Cerebellar nuclear complex (tissue), 1 donor: ENCODE measurements around the gene RELA.
"Not testable (repeated sequence)": the region's sequence is repeated elsewhere in the genome, so short reads cannot be mapped to it uniquely, and the experiment has no call there.

ENCODE experiments used
- DNase-seq, 2 experiments: peaks; one replicate each; lab custom pipeline; 2025; lab: John Stamatoyannopoulos, UW

The RELA gene

DNA sequence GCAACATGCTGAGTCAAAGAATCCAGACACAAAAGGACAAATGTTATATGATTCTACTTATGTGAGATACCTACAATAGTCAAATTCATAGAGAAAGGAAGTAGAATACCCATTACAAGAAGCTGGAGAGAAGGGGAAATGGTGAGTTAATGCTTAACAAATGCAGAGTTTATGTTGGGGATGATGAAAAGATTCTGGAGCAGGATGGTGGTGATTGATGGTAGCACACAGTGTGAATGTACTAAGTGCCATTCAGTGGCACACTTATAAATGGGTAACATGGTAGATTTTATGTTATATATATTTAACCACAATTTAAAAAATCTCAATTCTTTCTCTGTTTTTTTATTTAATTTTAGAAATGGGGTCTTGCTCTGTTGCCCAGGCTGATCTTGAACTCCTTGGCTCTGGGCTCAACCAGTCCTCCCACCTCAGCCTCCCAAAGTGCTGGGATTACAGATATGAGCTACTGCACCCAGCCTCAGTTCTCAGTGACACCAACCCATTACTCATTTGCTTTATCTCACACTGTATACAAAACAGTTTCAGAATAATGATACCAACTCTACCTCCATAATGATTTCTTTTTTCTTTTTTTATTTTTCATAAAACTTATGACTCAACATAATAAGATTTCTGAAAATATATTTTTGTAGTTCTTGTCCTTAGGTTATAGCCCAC lies 9.6 kb upstream of the RELA start:
- no peak for DNase-seq

DNA sequence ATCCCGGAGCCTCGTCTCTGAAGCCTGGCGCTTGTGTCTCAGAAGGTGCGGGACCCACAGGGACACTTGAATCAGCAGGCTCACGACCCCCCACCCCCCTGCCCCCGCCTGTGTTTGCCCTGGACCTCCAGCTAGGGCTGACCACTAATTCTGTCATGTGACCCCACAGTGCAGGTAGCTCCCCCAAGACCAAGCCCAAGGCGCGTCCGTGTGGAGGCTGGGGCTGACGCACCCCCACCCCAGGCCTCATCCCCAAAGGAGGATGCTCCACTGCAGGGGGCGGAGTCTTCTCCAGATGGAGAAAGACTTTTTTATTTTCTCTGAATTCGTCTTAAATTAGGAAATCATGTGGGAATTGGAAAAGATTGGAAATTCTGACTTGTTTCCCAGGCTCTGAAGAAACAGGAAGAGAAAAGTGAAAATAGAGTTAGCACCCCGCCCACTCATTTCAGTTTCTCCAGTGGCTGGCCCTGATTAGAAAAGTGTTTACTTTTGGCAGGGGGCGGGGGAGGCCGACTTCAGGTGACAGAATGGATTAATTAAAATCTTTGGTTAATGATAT lies 1.0 kb upstream of the RELA start:
- DNase-seq = no peak

DNA sequence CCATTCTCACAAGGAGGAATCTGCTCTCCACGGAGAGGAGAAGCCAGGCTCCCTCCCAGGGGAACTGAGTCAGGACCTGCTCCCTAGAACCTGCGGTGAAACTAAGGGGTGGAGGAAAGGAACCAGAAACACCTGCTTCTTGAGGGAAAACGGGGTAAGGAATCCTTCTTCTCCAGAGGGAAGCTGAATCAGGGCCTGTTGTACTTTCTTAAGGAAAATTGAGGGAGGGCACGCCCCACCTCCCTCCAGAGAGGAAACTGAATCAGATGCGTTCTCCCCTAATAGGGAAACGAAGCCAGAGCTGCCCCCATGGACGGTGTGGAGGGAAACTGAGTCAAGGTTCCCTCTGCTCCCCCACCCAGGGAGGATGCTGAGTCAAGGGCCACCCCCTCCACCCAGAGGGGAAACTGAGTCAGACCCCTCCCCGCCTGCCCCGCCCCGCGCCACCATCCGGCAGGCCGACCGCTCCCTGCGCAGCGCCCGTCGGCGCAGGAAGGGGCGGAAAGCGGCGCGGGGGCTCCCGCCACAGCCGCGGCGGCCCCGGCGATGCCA lies 393 bp downstream of the RELA start:
- no peak for DNase-seq

DNA sequence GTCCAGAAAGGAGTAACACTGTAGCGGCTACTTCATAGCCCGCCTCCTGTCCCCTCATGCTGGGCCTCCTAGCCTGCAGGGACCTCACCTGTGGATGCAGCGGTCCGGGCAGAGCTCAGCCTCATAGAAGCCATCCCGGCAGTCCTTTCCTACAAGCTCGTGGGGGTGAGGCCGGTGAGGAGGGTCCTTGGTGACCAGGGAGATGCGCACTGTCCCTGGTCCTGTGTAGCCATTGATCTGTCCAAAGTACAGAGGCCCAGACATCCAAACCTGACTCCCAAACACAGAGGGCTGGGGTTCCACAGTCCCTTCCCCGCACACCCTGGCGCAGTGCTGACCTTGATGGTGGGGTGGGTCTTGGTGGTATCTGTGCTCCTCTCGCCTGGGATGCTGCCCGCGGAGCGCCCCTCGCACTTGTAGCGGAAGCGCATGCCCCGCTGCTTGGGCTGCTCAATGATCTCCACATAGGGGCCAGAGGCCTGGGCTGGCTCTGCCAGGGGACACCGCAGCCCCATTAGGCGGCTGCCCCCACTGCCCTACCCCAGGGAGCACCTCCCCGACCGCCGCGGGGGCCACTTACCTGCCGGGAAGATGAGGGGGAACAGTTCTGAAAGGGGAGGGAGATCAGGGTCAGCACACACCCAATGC lies 993 bp downstream of the RELA start:
- DNase-seq = no peak

DNA sequence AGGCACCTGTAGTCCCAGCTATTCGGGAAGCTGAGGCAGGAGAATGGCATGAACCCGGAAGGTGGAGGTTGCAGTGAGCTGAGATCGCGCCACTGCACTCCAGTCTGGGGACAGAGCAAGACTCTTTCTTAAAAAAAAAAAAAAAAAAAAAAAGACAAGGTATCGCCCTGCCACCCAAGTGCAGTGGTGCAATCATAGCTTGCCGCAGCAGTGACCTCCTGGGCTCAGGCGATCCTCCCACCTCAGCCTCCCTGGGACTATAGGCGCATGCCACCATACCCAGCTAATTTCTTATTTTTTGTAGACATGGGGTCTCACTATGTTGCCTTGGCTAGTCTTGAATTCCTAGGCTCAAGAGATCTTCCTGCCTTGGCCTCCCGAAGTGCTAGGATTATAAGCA lies 1.8 kb downstream of the RELA start:
- DNase-seq = not testable (repeated sequence)

DNA sequence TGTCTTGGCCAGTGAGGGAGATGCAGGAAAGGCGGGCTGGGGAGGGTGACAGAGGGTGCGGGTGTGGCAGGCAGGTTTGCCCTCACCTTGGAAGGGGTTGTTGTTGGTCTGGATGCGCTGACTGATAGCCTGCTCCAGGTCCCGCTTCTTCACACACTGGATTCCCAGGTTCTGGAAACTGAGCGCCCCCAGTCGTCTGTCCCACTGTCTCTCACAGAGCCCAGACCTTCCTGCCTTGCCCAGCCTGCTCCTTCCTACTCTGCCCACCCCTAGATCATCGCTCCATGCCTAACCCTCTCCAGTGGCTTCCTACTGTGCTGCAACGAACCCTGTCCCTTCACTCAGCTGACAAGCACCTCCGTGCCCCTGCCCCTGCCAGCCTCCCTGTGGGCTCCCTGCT lies 2.7 kb downstream of the RELA start:
- DNase-seq = no peak

DNA sequence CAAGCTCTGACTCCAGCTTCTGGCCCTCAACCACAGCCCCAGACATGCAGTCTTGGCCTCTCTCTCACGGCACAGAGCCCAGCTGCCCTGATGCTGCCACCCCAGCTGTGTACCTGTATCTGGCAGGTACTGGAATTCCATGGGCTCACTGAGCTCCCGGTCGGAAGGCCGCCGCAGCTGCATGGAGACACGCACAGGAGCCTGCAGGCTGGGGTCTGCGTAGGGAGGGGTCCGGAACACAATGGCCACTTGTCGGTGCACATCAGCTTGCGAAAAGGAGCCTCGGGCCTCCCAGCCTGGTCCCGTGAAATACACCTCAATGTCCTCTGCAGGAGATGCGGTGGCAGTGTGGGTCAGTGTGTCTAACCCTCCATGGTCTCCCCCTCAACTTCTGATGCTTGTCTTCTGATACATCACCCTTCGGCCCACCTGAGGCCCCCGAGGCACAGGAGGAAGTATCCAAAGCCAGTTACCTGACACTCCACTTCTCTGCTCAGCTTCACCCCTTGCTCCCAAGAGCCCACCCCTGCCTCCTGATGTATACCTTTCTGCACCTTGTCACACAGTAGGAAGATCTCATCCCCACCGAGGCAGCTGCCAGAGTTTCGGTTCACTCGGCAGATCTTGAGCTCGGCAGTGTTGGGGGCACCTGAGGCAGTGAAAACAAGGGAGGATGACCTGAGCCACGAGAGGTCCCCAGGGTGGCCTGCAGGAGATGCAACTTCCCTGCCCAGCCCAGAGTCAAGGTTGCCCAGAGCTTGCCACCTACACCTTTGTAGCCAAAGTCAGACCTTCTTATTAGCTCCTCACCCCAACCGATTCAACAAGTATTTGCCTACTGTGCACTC lies 4.3 kb downstream of the RELA start:
- DNase-seq = no peak

DNA sequence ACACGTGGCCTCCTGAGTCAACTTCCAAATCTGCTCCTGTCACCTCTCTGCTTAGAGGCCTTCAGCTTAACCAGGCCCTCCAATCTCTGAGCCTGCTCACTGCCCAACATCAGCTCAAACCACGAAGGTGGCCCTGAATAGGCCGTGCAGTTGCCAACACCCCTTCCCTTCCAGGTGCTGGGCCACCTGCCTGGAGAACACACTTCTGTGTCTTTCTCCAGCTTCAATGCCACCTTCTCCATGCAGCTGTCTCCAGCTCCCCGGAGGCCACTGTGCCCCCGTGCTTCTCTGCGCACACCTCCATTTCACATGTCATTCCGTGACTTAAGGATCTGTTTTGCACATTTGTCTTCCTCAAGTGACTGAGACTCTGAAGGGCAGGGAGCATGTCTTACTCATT lies 5.3 kb downstream of the RELA start:
- no peak for DNase-seq

DNA sequence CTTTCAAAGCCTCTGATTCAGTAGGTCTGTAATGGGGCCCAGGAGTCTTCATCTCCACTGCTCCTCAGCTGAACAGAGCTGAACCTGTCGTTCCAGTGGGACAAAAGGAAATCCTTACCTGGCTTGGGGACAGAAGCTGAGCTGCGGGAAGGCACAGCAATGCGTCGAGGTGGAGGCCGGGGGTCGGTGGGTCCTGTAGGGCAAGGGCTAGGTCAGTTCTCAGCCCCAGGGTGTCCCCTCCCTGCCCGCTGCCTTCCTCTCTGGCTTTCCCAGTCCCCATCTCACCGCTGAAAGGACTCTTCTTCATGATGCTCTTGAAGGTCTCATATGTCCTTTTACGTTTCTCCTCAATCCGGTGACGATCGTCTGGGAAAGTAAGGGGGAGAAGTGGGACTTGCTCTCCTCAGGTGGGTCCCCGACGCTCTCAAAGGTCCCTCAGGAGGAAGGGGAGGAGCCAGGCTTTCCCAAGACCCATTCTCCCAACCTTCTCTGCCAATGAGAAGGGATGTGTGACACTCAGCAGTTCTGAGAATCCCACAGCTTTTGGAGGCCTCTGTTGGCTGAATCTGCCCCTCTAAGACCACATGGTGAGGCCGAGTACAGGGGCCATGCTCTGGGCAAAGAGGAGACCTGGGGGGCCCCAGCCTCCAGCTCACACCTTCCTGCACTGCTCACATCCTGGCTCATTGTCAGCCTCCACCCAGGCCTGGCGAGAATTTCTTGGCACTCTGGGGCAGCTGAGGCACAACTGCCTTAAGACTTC lies 7.0 kb downstream of the RELA start:
- no peak for DNase-seq

DNA sequence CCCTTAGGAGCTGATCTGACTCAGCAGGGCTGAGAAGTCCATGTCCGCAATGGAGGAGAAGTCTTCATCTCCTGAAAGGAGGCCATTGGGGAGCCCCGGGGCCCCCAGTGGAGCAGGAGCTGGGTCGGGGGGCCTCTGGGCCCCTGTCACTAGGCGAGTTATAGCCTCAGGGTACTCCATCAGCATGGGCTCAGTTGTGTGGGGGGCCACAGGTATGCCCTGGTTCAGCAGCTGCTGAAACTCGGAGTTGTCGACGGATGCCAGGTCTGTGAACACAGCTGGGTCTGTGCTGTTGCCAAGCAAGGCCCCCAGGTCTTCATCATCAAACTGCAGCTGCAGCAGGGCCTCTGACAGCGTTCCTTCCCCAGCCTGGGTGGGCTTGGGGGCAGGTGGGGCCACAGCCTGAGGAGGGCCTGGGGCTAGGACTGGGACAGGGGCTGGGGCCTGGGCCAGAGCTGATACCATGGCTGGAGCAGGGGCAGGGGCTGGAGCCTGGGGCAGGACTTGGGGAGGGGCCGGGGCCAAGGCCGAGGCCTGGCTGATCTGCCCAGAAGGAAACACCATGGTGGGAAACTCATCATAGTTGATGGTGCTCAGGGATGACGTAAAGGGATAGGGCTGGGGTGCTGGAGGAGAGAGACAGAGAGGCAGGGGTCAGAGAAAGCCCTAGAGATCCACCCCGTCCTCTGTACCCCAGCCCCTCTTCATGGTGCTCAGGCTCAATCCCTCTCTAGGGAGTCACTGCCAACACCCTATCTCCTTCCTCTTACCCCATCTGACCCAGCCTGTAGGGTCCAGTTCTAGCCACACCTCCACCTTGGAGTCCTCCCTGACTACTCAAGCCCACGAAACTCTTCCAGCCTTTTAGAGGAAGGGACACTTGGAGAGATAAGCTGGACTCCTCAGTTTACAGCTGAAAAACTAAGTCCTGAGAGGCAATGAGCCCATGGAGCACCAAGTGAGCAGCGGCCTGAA lies 8.1 kb downstream of the RELA start:
- DNase-seq = no peak

DNA sequence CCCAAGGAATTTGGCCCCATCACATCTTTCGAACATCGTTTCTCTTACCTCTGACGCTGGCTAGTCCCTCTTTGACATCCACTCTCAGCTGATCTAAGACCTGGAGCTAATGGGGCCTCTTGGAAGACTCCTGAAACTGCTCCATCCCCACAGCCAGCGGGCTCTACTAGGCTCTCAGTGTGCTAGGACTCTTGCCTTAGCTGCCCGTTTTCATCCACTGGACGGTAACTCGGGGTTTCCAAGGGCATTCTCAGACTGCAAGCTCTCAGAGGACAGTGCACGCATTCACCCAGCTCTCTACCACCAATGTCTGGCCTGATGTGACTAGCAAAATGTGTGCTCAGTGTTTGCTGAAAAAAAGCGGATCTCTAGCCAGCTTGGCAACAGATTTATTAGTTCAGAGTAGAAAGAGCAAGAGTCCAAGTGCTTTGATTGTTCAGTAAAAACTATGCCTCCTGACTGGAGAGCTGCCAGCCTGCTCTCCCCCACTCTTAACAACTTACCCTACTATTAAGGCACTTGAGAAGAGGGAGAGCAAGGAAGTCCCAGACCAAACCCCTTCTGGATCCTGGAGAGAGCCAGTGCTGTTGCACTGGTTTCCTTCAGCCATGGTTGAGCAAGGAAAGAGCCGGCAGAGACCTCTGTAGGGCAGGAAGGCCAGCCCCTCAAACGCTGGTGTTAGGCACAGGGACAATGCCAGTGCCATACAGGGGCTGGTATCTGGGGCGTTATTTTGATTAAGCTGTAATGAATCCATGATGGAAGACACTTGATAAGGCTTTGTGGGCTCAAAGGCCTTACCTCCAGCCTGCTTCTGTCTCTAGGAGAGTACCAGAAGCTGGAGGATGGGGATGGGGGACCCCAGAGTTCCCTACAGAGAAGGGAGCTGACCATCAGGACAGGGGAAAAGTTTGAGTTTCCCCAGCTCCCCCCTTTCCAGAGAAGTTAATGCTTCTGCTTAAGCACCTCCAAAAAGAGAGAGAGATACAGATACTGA lies 9.2 kb downstream of the RELA start:
- no peak for DNase-seq

DNA sequence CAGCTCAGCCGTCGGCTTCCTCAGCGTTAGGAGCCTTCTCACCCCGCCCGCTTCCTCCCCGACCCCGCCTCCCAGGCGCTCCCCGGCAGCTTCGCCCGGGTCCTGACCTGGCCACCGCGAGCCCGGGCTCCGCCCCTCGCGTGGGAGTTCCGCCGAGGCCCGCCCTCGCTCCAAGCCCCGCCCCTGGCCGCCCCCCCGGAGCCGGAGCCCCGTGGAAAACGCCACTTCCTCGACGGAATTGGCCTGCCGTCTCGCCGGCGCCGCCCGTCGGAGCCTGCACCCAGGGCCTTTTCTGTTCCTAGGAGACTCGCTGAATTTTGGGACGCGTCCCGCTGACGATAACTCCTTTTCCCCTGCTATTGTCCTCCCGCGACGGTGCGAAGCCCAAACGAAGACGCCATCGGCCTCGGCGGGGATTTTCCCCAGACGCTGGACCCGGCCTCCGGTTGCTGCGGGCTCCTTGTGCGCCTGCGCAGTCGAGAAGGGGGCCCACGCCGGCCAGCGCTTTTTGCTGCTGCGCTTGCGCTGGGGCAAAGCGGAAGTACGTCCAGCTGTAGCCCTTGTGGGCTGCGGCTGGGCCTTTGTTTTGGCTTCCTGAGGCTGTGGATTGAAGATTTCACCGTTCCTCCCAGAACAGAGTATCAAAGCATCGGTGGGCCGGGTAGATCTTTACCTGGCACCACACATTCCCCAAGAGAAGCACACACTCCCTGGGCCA lies 10.0 kb downstream of the RELA start:
- no peak for DNase-seq

DNA sequence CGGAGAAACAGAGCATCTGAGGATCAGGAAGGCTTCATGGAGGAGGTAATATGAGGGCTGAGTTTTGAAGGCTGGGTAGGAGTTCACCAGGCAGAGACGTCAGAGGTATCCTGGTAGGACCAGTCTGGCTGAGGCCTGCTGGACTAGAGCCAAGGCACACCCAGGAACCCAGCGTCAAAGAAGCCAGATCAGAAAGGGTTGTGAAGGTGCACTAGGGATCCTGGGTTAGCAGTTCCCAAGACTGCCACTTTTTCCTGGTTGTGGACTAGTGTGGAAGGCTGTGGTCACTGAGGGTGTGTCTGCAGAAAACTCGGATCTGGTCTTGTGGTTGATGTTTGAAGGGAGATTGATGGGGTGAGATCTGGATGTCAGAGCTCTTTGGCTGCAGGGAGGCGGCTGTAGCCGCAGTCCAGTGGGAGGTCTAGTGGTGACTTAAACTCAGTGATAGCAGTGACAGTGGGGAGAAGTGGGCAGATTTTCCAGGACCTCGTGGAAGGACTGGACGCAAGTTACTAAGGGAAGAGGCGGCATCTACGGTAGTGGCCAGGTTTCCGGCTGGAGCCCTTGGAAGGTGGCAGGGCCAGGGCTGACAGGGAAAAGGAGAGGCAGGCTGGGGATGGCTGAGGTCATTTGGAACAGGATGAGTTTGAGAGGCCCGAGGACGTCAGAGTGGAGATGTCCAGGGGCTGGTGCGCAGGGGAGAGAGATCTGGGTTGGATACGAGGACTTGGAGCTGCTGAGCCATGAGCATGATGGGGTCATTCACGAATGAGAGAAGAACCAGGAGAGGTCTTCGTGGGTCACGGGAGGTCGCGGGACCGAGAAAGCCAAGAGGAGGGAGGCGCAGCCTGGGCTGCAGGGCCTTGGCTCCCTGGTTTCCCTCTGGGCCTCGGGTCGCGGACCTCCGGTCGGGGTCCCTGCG lies 10.9 kb downstream of the RELA start:
- DNase-seq = no peak

DNA sequence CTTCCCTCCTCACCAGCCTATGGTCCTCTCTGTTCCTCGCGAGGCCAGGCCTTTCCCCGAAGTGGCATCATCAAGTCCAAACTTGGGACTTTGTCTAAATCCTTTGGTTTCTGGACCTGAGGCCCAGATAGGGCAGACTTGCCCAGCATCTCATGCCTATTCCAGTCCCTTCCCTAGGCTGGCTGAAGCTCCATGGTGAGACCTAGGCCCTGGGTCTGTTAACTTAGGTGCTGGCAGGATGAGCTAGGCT lies 11.5 kb downstream of the RELA start:
- no peak for DNase-seq

DNA sequence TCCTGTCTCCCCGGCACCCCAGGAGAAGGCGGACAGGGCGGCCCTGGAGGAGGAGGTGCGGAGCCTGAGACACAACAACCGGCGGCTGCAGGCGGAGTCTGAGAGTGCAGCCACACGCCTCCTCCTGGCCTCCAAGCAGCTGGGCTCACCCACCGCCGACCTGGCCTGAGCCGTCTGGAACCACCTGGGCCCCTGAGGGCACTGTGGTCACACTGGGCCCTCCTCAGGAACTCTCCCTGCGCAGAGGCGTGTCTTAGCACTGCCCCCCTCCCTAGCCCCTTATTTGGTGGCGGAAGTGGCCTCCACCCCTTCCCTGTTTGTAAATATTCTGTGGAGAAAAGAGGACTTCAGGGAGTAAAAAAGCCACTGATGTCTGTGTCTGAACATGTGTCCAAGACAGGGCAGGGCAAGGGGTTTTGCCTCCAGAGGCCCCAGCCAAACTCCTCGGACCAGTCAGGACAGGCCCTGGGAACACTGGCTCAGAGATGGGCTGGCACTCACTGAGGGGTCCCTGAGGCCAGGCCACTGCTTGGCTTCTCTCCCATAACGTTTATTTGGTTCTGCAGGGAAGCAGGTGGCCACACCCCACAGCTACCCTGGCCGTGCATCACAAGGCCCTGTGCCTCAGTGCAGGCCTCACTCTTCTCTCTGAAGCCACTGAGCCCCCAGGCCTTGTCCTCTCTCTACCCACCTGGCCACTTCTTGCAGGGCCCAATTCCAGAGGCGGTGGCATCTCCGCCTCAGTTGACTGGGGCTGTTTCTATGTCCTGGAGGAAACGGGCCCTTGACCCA lies 12.0 kb downstream of the RELA start:
- DNase-seq = no peak

DNA sequence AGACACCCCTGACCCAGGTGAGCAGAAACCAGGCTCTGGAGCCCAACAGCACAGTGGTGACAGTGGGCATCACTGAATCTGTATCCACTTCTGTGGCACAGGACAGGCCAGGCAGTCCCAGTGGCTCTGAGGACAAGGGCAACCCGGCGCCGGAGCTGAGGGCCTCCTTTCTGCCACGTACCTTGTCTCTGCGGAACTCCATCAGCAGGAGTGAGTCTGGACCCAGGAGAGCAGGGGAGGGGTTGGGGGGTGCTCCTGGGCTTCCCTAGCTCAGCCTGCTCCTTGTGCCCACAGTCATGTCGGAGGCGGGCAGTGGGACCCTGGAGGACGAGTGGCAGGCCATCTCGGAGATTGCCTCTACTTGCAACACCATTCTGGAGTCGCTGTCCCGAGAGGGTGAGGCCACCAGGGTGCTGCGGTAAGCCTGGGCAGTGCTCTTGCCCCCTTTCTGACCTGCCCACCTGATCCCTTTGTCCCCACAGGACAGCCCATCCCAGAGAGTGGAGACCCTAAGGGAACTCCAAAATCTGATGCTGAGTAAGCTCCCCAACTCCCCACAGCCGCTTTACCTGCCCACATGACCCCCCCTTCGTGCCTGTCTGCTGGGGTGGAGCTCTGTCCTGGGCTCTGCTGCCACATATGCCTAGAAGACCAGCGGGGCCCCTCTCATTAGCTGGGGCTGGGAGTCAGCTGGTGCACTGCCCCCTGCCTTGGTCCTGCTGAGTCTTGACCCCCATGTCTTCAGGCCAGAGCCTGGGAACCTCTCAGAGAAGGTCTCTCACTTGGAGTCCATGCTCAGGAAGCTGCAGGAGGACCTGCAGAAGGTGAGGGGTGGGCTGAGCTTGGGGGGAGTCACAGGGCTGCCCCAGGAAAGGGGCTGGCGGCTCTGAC lies 12.8 kb downstream of the RELA start:
- DNase-seq = no peak
